ENCODE results near the gene GRXCR1. TPM values are rescaled to one million over a fixed set of nuclear protein-coding genes. Genes with fewer than 3 reads are reported as not detected.
A peak's percentile ranks its signal among the peaks of the same experiment; 100 is the strongest.

Gene GRXCR1
- total RNA-seq, 1 experiment from 2014 or later: not detected

GRCh38 chr4:42923431-42923830 is 30.9 kb downstream of the GRXCR1 start:
- Mint-ChIP-seq H3K9me3 (ENCODE audit: unreplicated experiment) (no peaks in the 10 kb centered on the region), H3K36me3 (ENCODE audit: insufficient read depth, unreplicated experiment) (no peaks in the 10 kb centered on the region), H3K27me3 (ENCODE audit: insufficient read depth, unreplicated experiment) (no peaks in the 10 kb centered on the region), H3K4me3 (ENCODE audit: unreplicated experiment) (no peak overlapping the region), H3K27ac (ENCODE audit: low read depth, unreplicated experiment) (no peak overlapping the region), H3K4me1 (ENCODE audit: insufficient read depth, unreplicated experiment) (peaks cover 13% of the 10 kb centered on the region)
- ChIA-PET CTCF (interaction anchor here (0.7 kb wide), 1 partner anchor 17 kb away, joined by 3 read pairs; no protein-coding TSS in a partner anchor), POLR2A (interaction anchor here (0.8 kb wide), 1 partner anchor 11 kb away, joined by 3 read pairs; no protein-coding TSS in a partner anchor)
- BruUV-seq (replicated peaks): no TSS peak
- no peak for TF ChIP-seq CTCF (IDR thresholded peaks at IDR 0.05; ENCODE audit: unreplicated experiment)
- DNase-seq (ENCODE audit: unreplicated experiment): no peak
- intact Hi-C loops (cut with micrococcal nuclease): no loop called here

DNA sequence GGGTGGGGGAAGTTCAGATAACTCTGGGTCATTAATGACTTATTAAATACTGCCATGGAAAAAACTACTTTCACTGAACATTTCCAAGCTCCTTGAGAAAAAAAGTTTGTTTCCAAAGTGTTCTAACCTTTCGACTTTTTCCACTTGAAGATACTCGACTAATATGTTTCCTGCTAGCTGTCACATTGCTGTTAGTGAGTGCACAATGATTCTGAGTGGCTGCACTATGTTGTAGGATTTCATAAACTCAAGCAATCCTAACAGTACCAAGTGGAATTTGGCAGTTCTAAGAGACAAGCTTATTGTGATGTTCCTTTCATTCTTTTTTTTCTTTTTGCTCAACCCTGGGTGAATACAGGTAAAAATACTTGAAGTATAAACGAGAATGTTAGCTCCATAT is 33.4 kb downstream of the GRXCR1 start:
- no peak overlapping the region for H3K4me3 Mint-ChIP-seq (ENCODE audit: unreplicated experiment)
- H3K27me3 Mint-ChIP-seq (ENCODE audit: insufficient read depth, unreplicated experiment): no peaks in the 10 kb centered on the region
- intact Hi-C loops (cut with micrococcal nuclease): no loop called here
- H3K4me1 Mint-ChIP-seq (ENCODE audit: insufficient read depth, unreplicated experiment): peaks cover 16% of the 10 kb centered on the region
- no peaks in the 10 kb centered on the region for H3K36me3 Mint-ChIP-seq (ENCODE audit: insufficient read depth, unreplicated experiment)
- H3K27ac Mint-ChIP-seq (ENCODE audit: low read depth, unreplicated experiment): no peak overlapping the region
- ChIA-PET CTCF (interaction anchor here (0.6 to 1.1 kb wide), 4 partner anchors 17 to 1830 kb away, joined by 3 read pairs; no protein-coding TSS in a partner anchor), POLR2A (interaction anchor here (0.6 to 1.5 kb wide), 2 partner anchors 10 to 110 kb away, joined by 3 to 8 read pairs; no protein-coding TSS in a partner anchor)
- no peak for TF ChIP-seq CTCF (IDR thresholded peaks at IDR 0.05; ENCODE audit: unreplicated experiment)
- H3K9me3 Mint-ChIP-seq (ENCODE audit: unreplicated experiment): no peaks in the 10 kb centered on the region
- no TSS peak for BruUV-seq (replicated peaks)
- DNase-seq (ENCODE audit: unreplicated experiment): no peak

- Mint-ChIP-seq H3K4me3 (ENCODE audit: unreplicated experiment) (no peak overlapping the region), H3K36me3 (ENCODE audit: insufficient read depth, unreplicated experiment) (no peaks in the 10 kb centered on the region), H3K4me1 (ENCODE audit: insufficient read depth, unreplicated experiment) (peaks cover 16% of the 10 kb centered on the region), H3K27me3 (ENCODE audit: insufficient read depth, unreplicated experiment) (no peaks in the 10 kb centered on the region), H3K27ac (ENCODE audit: low read depth, unreplicated experiment) (peak overlapping the region; percentile 37), H3K9me3 (ENCODE audit: unreplicated experiment) (no peaks in the 10 kb centered on the region)
- BruUV-seq (replicated peaks): no TSS peak
- intact Hi-C loops (cut with micrococcal nuclease): no loop called here
- POLR2A ChIA-PET: interaction anchor here (0.6 to 1.6 kb wide), 3 partner anchors 20 to 450 kb away, joined by 3 to 4 read pairs (median 3); no protein-coding TSS in a partner anchor
- CTCF ChIA-PET: interaction anchor here (0.6 to 1.0 kb wide), 4 partner anchors 37 to 221 kb away, joined by 3 to 5 read pairs (median 3); no protein-coding TSS in a partner anchor
- peak; percentile 62 for DNase-seq (ENCODE audit: unreplicated experiment)
- TF ChIP-seq CTCF (IDR thresholded peaks at IDR 0.05; ENCODE audit: unreplicated experiment): no peak
These were observed 35.4 kb downstream of the GRXCR1 start for GRCh38 chr4:42927946-42928345.

DNA sequence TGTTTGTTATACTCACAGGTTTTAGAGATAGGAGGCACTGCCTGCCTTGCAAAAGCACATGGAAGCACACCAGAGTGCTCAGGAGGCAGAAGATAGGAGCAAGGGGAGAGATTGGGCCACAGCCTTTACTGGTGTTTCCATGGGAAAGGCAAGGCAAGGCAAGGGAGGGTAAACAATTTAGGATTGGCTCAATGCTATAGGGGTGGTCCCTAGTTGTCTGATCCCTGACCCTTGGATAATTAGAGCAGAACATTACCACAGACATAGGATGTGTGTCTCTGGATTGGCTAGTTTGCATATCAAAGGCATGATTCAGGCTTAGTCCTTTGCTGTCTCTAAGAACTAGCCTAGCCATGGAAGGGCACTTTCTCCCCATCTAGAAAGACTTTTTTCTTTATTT is 36.1 kb downstream of the GRXCR1 start:
- Mint-ChIP-seq H3K27ac (ENCODE audit: low read depth, unreplicated experiment) (peak overlapping the region; percentile 37), H3K9me3 (ENCODE audit: unreplicated experiment) (no peaks in the 10 kb centered on the region), H3K36me3 (ENCODE audit: insufficient read depth, unreplicated experiment) (no peaks in the 10 kb centered on the region), H3K27me3 (ENCODE audit: insufficient read depth, unreplicated experiment) (no peaks in the 10 kb centered on the region), H3K4me1 (ENCODE audit: insufficient read depth, unreplicated experiment) (peaks cover 16% of the 10 kb centered on the region), H3K4me3 (ENCODE audit: unreplicated experiment) (no peak overlapping the region)
- ChIA-PET POLR2A (interaction anchor here (0.7 kb wide), 1 partner anchor 292 kb away, joined by 3 read pairs; no protein-coding TSS in a partner anchor), CTCF (no interaction called here)
- DNase-seq (ENCODE audit: unreplicated experiment): no peak
- no TSS peak for BruUV-seq (replicated peaks)
- intact Hi-C loops (cut with micrococcal nuclease): no loop called here
- TF ChIP-seq CTCF (IDR thresholded peaks at IDR 0.05; ENCODE audit: unreplicated experiment): no peak
